Stimulated activated CD4-positive, alpha-beta T cell treated with anti-CD3 and anti-CD28 coated beads, TNF-alpha, amount 100 ng/mL, for 4 hours (primary cell): ENCODE measurements around the gene PHEX.

Experiments used
- DNase-seq, 3 experiments: peaks; one replicate each; pipeline ENCODE4 v3.0.0-alpha.2; 2020; ENCODE audit warnings: low read depth in 3 of 3

The PHEX gene

GRCh38 chrX:22040184-22040583, 8.1 kb downstream of the PHEX start:
- DNase-seq: no peak

GRCh38 chrX:22041907-22042530, 9.9 kb downstream of the PHEX start:
- DNase-seq: no peak

- DNase-seq: no peak
These were observed 11.7 kb downstream of the PHEX start for GRCh38 chrX:22043872-22044271.

- no peak for DNase-seq
These were observed 15.3 kb downstream of the PHEX start for GRCh38 chrX:22047468-22047867.

- no peak for DNase-seq
These were observed 21.4 kb downstream of the PHEX start for GRCh38 chrX:22053481-22053880.

- no peak for DNase-seq
These were observed 24.1 kb downstream of the PHEX start for GRCh38 chrX:22056235-22056634.

GRCh38 chrX:22057667-22058066, 25.5 kb downstream of the PHEX start:
- no peak for DNase-seq

GRCh38 chrX:22059775-22060174, 27.6 kb downstream of the PHEX start:
- DNase-seq: no peak

- DNase-seq: no peak
These were observed 28.5 kb downstream of the PHEX start for GRCh38 chrX:22060415-22061280.

- DNase-seq: peak in 1 of 3 experiments; percentile 4
These were observed 31.2 kb downstream of the PHEX start for GRCh38 chrX:22063284-22063683.

GRCh38 chrX:22069586-22069985, 37.5 kb downstream of the PHEX start:
- DNase-seq: no peak

- no peak for DNase-seq
These were observed 41.8 kb downstream of the PHEX start for GRCh38 chrX:22073928-22074327.

- DNase-seq: no peak
These were observed 46.0 kb downstream of the PHEX start for GRCh38 chrX:22078117-22078516.

- DNase-seq: peak; percentile 5 to 31 (median 13)
These were observed 49.5 kb downstream of the PHEX start for GRCh38 chrX:22081475-22082092.

- no peak for DNase-seq
These were observed 53.9 kb downstream of the PHEX start for GRCh38 chrX:22086003-22086402.

- DNase-seq: no peak
These were observed 55.0 kb downstream of the PHEX start for GRCh38 chrX:22087011-22087557.

GRCh38 chrX:22088326-22088725, 56.2 kb downstream of the PHEX start:
- DNase-seq: no peak

GRCh38 chrX:22090181-22090580, 58.1 kb downstream of the PHEX start:
- no peak for DNase-seq

GRCh38 chrX:22093550-22093949, 61.4 kb downstream of the PHEX start:
- no peak for DNase-seq

GRCh38 chrX:22095286-22095685, 63.2 kb downstream of the PHEX start:
- DNase-seq: no peak

- no peak for DNase-seq
These were observed 63.7 kb downstream of the PHEX start for GRCh38 chrX:22095856-22096255.

- DNase-seq: no peak
These were observed 65.0 kb downstream of the PHEX start for GRCh38 chrX:22097012-22097694.
